C4-2B (cell line): ENCODE measurements around the gene MRPS18B.

Experiments
- ZFX ChIP-seq: fragments of 450-650 bp; IDR thresholded peaks from 2 replicates; pipeline ENCODE4 v1.6.1; 2017
- TF ChIP-seq, protein P1 (sequence below): fragments of 450-650 bp; conservative IDR thresholded peaks from 2 replicates; pipeline ENCODE4 v1.5.1; 2017; ENCODE audit warnings: mild to moderate bottlenecking

DNA sequence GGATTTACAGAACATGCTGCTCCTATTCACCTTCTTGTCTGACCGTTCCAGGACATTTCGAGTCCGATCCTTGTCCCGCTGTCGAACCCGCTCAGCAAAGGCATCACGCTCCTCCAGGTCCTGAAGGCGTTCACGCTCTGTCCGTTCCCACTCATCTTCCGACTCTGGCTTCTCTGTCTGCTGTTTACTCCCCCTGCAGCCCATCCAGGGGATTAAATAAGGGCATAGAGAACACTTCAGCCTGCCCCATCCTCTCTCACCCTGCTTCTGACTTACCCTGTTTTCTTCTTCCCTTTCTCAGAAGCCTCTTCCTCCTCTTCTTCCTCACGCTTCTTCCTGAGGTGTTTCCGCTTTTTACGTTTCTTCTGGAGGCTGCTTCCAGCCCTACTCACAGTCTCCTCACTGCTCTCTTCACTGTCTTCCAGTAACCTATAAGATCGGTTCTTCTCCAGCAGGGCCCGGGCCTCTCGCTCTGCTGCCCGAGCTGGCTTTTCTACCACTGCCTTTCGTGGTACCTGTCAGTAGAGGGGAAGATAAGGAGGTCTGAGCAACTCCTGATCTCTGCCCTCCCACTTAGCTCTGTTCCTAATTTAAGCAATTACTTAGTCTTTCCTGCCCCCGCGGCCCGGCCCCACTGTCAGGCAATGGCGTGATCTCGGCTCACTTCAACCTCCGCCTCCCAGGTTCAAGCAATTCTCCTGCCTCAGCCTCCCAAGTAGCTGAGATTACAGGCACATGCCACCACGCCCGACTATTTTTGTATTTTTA is 53.3 kb downstream of the MRPS18B start:
- TF ChIP-seq, protein P1, sequence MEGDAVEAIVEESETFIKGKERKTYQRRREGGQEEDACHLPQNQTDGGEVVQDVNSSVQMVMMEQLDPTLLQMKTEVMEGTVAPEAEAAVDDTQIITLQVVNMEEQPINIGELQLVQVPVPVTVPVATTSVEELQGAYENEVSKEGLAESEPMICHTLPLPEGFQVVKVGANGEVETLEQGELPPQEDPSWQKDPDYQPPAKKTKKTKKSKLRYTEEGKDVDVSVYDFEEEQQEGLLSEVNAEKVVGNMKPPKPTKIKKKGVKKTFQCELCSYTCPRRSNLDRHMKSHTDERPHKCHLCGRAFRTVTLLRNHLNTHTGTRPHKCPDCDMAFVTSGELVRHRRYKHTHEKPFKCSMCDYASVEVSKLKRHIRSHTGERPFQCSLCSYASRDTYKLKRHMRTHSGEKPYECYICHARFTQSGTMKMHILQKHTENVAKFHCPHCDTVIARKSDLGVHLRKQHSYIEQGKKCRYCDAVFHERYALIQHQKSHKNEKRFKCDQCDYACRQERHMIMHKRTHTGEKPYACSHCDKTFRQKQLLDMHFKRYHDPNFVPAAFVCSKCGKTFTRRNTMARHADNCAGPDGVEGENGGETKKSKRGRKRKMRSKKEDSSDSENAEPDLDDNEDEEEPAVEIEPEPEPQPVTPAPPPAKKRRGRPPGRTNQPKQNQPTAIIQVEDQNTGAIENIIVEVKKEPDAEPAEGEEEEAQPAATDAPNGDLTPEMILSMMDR: no peak
- no peak for TF ChIP-seq ZFX
